ENCODE results near the gene OR5K4.
"Not testable (repeated sequence)": the region's sequence is repeated elsewhere in the genome, so short reads cannot be mapped to it uniquely, and the experiment has no call there.

The OR5K4 gene

DNA sequence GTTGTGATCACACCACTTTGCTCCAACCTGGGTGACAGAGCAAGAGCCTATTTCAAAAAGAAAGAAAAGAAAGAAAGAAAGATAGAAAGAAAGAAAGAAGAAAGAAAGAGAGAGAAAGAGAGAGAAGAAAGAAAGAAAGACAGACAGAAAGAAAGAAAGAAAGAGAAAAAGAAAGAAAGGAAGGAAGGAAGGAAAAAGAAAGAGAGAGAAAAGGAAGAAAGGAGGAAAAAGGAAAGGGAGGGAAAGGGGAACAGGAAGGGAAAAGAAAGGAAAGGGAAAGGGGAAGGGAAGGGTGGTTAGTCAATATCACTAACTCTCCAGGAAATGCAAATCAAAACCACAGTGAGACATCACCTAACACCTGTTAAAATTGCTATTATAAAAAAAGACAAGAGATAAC is 18.2 kb downstream of the OR5K4 start:
- DNase-seq: no peak

DNA sequence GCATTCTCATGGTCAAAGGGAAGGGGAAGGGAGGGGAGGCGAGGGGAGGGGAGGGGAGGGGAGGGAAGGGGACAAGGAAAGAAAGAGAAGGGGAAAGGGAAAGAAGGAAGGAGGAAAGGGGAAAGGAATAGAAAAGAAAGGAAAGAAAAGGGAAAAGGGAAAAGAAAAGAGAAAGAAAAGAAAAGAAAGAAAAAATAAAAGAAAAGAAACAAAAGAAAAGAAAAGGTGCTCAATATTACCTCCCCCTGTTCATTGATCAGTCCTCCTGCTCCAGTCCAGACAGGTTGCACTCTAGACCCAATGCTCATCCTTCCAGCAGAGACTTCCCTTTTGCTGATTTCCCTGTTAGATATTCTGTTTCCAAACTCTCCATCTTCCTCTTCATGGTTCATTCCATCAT is 18.8 kb downstream of the OR5K4 start:
- no peak for DNase-seq

DNA sequence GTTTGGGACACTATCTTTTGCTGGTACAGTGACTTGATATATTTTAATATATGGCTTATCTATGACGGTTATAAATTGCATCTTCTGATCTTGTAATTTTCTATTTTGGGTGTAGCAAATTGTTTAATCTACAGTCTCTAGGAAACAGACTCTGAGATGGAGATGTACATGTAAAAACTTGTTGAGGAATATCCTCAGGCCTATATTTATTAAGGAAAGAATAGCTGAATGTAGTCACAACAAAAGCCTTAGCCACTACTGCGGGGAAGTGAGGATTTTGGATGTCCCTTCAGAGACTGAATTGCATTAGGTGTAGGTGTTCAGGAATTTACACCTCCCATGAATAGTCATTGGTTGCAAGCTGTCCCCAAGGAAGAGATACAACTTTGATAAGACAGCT is 23.0 kb downstream of the OR5K4 start:
- no peak for DNase-seq

DNA sequence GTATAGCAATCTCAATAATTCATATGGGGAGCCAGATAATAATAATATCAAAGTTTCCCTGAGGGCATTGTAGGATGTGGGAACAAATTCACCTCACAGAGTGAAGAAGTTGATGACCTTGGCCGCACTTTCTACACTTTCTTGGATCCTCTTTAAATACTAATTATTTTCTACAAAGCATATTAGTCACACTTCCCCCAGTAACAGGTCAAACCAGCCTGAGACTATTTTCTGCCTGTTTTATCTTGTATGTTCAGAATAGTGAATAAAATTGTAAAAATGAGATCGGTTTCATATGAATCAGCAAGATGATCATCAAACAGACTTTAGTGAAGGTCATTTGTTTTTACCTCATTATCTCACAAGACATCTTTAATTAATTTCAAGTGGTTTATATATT is 34.5 kb downstream of the OR5K4 start:
- no peak for DNase-seq

DNA sequence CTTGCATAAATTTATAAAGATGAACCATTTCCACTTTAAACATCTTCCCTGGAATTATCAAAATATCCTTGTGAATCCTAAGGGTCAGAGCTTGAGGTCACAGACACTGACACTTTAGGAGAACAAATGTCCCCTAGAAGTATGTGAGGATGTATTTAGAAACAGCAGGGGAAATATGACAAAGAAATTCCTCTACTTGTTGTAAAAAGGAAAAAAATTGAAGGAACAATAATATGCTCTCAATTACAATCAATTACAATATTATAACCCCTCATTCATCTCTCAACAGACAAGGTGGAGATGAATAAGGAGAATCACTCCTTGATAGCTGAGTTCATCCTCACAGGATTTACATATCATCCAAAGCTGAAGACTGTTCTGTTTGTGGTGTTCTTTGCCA is 36.7 kb downstream of the OR5K4 start, which contains the start of gene OR5K3:
TSS of gene OR5K3 (plus strand) at position 301 of the 400 bp plus-strand sequence. CDS start at position 301, 0 bp downstream.
- DNase-seq: no peak

DNA sequence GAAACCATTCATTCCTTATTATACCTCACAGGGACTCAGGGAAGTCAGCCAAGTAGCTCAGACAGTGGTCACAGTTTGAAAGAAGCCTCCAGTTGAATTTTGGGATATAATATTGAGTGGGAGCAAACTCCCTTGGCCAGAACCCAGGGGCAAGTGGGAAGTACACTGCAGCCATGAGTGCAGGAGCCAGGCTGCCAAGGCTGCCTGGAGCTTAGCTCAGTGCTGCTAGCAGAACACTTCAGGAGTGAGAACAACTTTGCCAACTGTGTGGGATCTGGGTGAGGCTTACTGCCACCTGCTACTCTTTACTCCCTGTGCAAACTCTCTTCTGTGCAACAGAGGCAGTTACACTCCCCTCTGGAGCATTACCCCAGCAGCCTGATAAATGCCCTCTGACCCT is 41.4 kb downstream of the OR5K4 start:
- no peak for DNase-seq

DNA sequence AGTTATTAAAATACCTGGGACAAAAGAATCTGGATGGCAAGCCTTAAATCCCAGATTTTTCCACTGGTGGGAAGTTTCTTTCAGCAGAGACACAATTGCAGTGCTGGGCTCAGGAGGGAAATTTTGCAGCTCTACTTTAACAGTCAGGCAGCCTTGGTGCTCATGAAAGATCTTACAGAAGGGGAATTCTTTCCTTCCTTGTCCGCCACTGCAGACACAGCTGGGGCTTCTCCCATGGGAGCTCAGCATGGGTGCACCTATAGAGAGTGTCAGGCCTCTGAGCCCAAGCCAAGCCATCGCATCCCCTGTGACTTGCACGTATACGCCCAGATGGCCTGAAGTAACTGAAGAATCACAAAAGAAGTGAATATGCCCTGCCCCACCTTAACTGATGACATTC is 42.8 kb downstream of the OR5K4 start:
- not testable (repeated sequence) for DNase-seq

DNA sequence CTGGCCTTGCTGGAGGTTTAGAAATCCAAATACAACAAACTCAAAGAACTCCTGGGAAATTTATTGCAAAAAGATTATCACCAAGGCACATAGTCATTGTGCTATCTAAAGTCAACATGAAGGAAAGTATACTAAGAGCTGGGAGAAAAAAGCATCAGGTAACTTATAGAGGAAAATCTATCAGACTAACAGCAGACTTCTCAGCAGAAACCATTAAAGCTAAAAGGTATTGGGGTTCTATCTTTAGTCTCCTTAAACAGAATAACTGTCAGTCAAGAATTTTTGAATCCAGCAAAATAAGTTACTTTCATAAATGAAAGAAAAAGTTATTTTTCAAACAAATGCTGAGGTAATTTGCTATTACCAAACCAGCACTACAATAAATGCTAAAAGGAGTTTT is 44.9 kb downstream of the OR5K4 start:
- DNase-seq: no peak

DNA sequence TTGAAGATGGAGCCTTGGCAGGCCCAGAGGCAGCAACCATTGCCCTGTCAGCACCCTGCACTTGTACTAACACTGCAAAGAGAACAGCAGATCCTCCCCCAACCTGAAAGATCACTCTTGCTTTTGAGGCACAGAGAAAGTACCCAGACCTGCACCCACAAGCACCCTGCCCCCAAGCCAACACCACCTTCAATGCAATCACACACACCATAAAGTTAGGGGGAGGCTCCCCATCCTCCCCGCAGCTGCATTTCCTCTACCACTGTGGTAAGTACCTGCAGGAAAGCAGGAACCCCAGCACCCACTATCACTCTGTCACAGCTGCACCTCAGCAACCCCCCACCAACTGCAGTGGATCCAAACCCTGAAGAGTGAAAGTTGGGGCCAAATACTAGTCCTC is 48.9 kb downstream of the OR5K4 start:
- DNase-seq: no peak

DNA sequence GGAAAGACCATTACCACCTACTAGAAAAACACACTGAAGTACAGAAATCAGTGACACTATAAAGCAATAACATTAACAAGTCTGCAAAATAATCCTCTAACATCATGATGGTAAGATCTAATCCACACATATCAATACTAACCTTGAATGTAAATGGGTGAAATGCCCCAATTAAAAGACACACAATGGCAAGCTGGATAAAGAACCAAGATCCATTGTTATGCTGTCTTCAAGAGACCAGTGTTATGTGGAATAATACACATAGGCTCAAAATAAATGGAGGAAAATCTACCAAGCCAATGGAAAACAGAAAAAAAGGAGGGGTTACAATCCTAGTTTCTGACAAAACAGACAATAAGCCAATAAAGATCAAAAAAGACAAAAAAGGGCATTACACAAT is 50.4 kb downstream of the OR5K4 start:
- DNase-seq: no peak
